Psoas muscle (tissue), 8 donors: Measurements from ENCODE around the gene PIGK. TPM values are rescaled to one million over a fixed set of nuclear protein-coding genes. Genes with fewer than 3 reads are reported as not detected.

ENCODE experiments used
- ATAC-seq, 4 donors: fragments of 200-7000 bp; cut with Tn5 transposase; one replicate each; pipeline ENCODE4 v1.9.1; 2020; ENCODE audit warnings: moderate library complexity in 3 of 4, mild to moderate bottlenecking in 2 of 4
- DNase-seq, 2 donors: peaks; one replicate each; pipeline ENCODE4 v3.0.0-alpha.2; 2020
- H3K27ac ChIP-seq: fragments of 200-600 bp; one replicate; pipeline ENCODE4 v1.8.0; 2022
- H3K27me3 ChIP-seq, 3 donors: fragments of 200-600 bp in 1 of 3; one replicate each; pipeline versions ENCODE4 v1.6.1 to v1.8.0; 2013 to 2022; ENCODE audit warnings: low read length in 2 of 3, mild to moderate bottlenecking in 2 of 3, moderate library complexity in 1 of 3; ENCODE audit not compliant: insufficient read depth in 3 of 3
- H3K36me3 ChIP-seq, 2 donors: fragments of 200-600 bp in 1 of 2; one replicate each; pipeline versions ENCODE4 v1.6.1 to v1.8.0; 2013 to 2022; ENCODE audit warnings: low read depth in 1 of 2, mild to moderate bottlenecking in 1 of 2, moderate library complexity in 1 of 2; ENCODE audit not compliant: insufficient read depth in 1 of 2
- H3K4me1 ChIP-seq: fragments of 200-600 bp; one replicate; pipeline ENCODE4 v1.8.0; 2022
- H3K4me3 ChIP-seq: fragments of 200-600 bp; one replicate; pipeline ENCODE4 v1.8.0; 2022; ENCODE audit warnings: mild to moderate bottlenecking
- H3K9me3 ChIP-seq: fragments of 200-600 bp; one replicate; pipeline ENCODE4 v1.8.0; 2022
- CTCF ChIP-seq: fragments of 200-600 bp; IDR thresholded peaks from one replicate; pipeline ENCODE4 v1.8.0; 2022; ENCODE audit warnings: antibody characterized with exemption
- WGBS, 3 donors: extraction: QIAGEN DNeasy Blood & Tissue Kit; methylation state at CpG; one replicate each; pipeline versions ENCODE4 v1.1.6 to v1.1.7; 2013; 5-methylcytosine and 5-hydroxymethylcytosine counted together
- intact Hi-C, 2 donors: fragments of 100-400 bp; cut with DNase I; formaldehyde crosslinking; loops; one replicate each; pipeline versions ENCODE4 v1.11.0 to v1.14.2; 2022
- polyA plus RNA-seq, 3 donors: library from polyadenylated mRNA; stranded (reverse); fragments of 200-250 nt; gene quantifications; one replicate each; pipeline ENCODE4 v1.2.3, GENCODE V29; 2013
- total RNA-seq, 4 donors: library from RNA; stranded (reverse); fragmentation: NEBNext Ultra II Directional in 2 of 4; extraction: Animal tissue kit (Norgen Biotek cat#: 25700) in 2 of 4; gene quantifications; one replicate each; pipeline versions ENCODE4 v1.2.1 to v1.2.4, GENCODE V29; 2021 to 2023
- donor health status: healthy with polysubstance abuse.
- donor health status: DM: no; HTN: no; CAD: no; lungs with moderate emphysema.
- donor health status: Bipolar disorder and iron deficiency.
- donor health status: healthy.
- donor health status: DM: yes; HTN: yes; CAD: no.
- donor health status: DM: no; HTN: no; CAD: no.
- donor health status: DM: no; HTN: no; CAD: no.
- donor health status: DM: yes; HTN: yes; CAD: no.

Gene PIGK
- total and polyA plus RNA-seq, 7 donors: 4.8 to 13.2 (median 11.8) TPM

- no peaks in the 10 kb centered on the region for H3K36me3 ChIP-seq
- ATAC-seq (no peak), DNase-seq (no peak)
- H3K9me3 ChIP-seq: peaks cover 38% of the 10 kb centered on the region
- intact Hi-C loops: no loop called here
- no peak overlapping the region for H3K27ac ChIP-seq
- H3K27me3 ChIP-seq: no peaks in the 10 kb centered on the region
- no peak for TF ChIP-seq CTCF
- WGBS, 3 donors: 74 to 83% (median 81%) methylated on average over 1 of the region's 1 CpG
- H3K4me3 ChIP-seq: no peak overlapping the region
- H3K4me1 ChIP-seq: no peaks in the 10 kb centered on the region
Measured at GRCh38 chr1:77253211-77253610, 34.0 kb upstream of the PIGK start.

GRCh38 chr1:77250126-77250525 is 30.9 kb upstream of the PIGK start:
- intact Hi-C loops: no loop called here
- no peaks in the 10 kb centered on the region for H3K36me3 ChIP-seq
- no peak for TF ChIP-seq CTCF
- 91 to 95% (median 92%) methylated on average over 1 of the region's 1 CpG for WGBS, 3 donors
- DNase-seq: no peak
- peaks cover 32% of the 10 kb centered on the region for H3K9me3 ChIP-seq
- H3K27me3 ChIP-seq: no peaks in the 10 kb centered on the region
- ATAC-seq: no peak
- H3K4me3 ChIP-seq: no peak overlapping the region
- no peaks in the 10 kb centered on the region for H3K4me1 ChIP-seq
- no peak overlapping the region for H3K27ac ChIP-seq

GRCh38 chr1:77245830-77246229 is 26.6 kb upstream of the PIGK start:
- no peaks in the 10 kb centered on the region for H3K27me3 ChIP-seq
- no peak overlapping the region for H3K4me3 ChIP-seq
- TF ChIP-seq CTCF: no peak
- intact Hi-C loops: no loop called here
- no peaks in the 10 kb centered on the region for H3K36me3 ChIP-seq
- H3K27ac ChIP-seq: no peak overlapping the region
- no peak for ATAC-seq
- H3K9me3 ChIP-seq: no peaks in the 10 kb centered on the region
- no peaks in the 10 kb centered on the region for H3K4me1 ChIP-seq
- 80 to 92% (median 81%) methylated on average over 2 of the region's 2 CpGs for WGBS, 3 donors
- DNase-seq: no peak

GRCh38 chr1:77239311-77239710 is 20.1 kb upstream of the PIGK start:
- WGBS, 3 donors: 77 to 89% (median 86%) methylated on average over 3 of the region's 3 CpGs
- Histone ChIP-seq H3K9me3 (no peaks in the 10 kb centered on the region), H3K27me3 (no peaks in the 10 kb centered on the region), H3K4me1 (no peaks in the 10 kb centered on the region), H3K4me3 (no peak overlapping the region), H3K27ac (no peak overlapping the region), H3K36me3 (no peaks in the 10 kb centered on the region)
- no peak for TF ChIP-seq CTCF
- no peak for DNase-seq
- no peak for ATAC-seq
- intact Hi-C loops: no loop called here

GRCh38 chr1:77238462-77238861 is 19.2 kb upstream of the PIGK start:
- DNase-seq (no peak), ATAC-seq (no peak)
- intact Hi-C loops: no loop called here
- Histone ChIP-seq H3K9me3 (no peaks in the 10 kb centered on the region), H3K4me3 (no peak overlapping the region), H3K36me3 (no peaks in the 10 kb centered on the region), H3K27me3 (no peaks in the 10 kb centered on the region), H3K27ac (no peak overlapping the region), H3K4me1 (no peaks in the 10 kb centered on the region)
- WGBS, 3 donors: 78 to 87% (median 83%) methylated on average over 1 of the region's 1 CpG
- TF ChIP-seq CTCF: no peak
